HL-60/S4 (cell line): Measurements from ENCODE around the gene TRABD2B.

Experiments
- in situ Hi-C: fragments of 300-500 bp; cut with MboI; formaldehyde crosslinking; loops from 2 replicates; pipeline ENCODE4 v1.14.3; 2022; ENCODE audit warnings: low sequenced_read_pairs

Gene TRABD2B

GRCh38 chr1:47764461-47765046 is 232.6 kb downstream of the TRABD2B start:
- in situ Hi-C loops, result no loop called here

DNA sequence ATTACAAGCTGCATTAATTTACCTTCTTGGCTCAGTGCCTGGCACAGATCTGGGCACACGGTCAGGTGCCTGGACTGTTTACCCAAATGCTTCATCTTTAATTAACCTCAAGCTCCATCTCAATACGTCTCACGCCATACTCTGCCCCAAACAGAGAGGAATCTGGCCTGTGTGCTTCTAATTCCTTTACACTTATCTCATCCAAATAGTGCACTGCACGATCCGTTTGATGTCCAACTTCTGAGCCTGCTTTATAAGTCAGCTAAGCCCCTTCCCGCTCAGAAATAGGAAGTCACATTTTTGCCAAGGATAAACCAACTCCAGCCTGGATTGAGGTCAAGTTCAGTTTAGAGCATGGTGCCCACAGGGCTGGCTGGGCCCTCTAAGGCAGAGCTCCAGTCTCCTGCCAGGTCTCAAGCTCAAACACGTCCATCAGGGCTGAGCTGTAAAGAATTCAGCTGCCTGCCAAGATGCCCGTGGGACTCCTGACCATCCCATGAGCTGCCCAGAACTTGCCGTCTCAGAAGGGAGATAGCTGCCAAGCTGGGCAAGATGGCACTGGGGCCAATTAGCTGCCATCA is 233.5 kb downstream of the TRABD2B start:
- in situ Hi-C loops, result no loop called here

DNA sequence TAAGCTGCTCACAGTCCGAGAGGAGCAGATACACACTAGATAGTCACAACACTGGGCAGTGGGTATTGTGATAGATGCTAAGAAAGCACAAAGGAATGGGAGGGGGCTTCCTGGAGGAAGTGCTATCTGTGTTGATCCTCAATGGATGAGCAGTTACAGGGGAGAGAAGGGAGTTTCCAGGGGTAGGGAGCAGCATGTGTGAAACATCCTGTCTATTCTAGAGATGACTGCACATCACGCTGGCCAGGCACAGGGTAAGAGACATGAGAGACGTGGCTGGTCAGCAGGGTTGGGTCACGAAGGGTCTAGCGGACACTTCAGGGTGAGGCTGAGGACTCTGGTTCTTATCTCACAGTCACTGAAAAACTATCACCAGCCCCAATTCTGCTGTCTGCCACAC is 235.2 kb downstream of the TRABD2B start:
- in situ Hi-C loops, result no loop called here

DNA sequence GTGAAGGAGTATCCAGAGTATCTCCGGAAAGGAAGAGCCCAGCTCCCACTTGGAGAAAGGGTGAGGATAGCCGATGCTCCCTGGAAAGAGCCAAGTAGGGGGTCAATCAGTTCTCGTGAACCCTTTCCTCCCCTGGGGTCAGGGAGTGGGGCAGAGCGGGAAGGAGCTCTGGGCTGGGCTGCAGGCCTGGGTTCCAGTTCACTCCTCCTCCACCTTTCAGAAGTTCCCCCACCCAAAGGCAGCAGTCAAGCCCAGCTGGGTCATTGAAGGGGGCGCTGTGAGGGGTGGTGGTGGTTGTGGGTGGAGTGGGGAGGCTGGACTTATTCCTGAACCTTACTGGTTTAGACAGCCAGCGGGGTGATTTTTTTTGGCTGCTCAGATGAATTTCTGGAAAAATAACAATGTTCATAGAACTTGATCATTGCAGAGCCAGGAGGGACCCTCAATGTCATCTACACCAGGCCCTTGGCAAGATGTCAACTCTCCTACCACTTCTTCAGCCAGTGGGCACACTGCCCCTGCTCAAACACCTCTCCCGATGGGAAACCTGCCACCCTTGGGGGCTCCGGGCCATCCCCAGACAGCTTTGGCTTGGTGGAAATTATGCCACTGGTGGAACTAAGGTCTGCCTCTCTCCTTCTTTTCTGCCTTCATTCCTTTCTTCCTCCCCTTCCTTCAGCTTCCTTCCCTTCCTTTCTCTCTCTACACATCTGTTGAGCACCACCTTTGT is 235.8 kb downstream of the TRABD2B start:
- in situ Hi-C loops, result no loop called here

- in situ Hi-C loops, result no loop called here
Observed at GRCh38 chr1:47759936-47760629, 237.1 kb downstream of the TRABD2B start.

GRCh38 chr1:47759251-47759935 is 237.8 kb downstream of the TRABD2B start:
- in situ Hi-C loops, result no loop called here

- in situ Hi-C loops, result no loop called here
Observed at GRCh38 chr1:47758341-47759250, 238.6 kb downstream of the TRABD2B start.

DNA sequence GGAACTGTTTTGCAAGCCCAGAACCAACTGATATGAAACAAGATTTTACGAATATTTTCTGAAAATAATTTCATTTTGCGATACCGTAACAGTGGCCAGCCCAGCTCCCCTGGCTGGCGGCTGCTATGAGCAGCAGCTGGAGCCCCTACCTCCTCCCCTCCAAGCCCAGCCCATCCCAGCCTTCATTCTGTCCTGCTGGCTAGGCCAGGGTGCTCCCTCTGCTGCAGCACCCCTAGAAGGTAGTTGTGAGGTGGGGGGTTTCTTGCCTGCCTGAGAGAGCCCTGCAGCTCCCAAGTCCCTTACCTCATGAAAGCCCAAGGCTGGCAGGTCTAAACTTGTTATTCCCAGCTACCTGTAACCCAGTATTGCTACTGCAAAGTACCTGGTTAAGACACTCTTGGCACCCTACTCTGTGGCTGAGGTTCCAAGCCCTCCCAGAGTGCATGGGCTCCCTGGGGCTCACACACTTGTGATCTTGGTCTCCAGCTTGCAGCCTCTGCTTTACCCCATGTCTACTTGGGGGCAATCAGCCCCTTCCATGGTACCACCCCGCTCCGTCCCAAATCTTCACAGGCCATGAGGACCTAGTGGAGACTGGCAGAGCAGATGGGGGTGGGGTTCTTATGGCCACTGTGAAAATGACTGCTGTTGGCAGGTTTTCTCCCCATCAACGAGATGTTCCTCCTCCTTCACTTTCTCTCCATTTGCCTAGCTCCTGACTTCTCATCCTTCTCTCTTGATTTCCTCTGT is 239.8 kb downstream of the TRABD2B start:
- in situ Hi-C loops, result no loop called here

DNA sequence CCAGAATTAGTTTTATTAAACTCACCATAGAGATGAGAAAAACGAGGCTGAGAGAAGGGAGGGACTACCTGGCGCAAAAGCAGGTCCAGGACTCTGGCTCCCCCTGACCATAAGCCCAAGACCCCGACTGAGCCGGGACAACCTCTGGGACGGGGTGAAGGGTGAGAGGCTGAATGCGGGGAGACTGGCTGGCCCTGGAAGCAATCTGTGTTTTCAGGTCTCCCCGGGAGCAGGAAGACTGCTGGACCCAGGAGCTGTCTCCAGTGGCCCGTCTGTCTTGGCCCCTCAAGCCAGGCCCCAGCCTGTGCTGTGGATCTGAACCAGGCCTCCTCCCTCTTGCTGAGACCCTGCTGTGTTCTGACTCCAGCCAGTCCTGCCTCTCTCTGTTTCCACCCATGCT is 240.8 kb downstream of the TRABD2B start:
- in situ Hi-C loops, result no loop called here

DNA sequence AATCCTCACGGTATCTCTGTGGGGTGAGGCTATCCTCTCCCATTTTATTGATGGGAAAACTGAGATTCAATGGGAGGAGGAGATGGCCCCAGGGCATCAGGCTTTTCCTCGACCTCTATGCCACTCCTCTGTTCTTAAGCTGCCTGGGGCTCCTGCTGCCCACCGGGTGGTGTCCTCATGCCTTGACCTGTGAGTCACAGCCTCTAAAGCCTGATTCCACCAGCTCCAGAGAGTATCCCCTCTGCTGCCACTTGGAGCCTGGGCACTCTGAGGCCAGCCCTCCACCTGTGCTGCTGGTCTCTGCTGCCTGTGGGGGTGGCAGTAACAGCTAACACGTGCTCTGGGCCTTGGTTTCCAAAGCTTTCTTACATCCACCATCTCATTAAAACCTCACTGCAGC is 241.2 kb downstream of the TRABD2B start:
- in situ Hi-C loops, result no loop called here

- in situ Hi-C loops, result no loop called here
Observed at GRCh38 chr1:47755101-47755990, 241.8 kb downstream of the TRABD2B start.

DNA sequence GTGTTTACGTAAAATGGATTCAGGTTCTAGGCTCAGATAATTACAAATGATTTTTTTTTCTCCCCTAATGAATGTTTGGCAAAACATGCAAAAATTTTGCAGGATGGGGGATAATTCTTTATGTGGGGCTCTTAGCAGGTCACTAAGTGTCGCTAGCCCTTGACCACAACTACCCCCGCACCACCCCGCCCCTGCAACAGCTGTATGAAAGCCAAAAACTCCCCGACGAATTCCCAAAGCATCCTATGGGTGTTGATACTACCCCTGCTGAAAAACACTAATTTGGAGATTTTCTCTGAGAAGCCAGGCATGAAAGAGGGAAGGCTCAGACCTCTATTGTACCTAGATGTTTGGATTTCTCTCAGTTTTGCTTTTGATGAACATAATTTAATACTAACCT is 243.0 kb downstream of the TRABD2B start:
- in situ Hi-C loops, result no loop called here

GRCh38 chr1:47753808-47754207 is 243.4 kb downstream of the TRABD2B start:
- in situ Hi-C loops, result no loop called here

- in situ Hi-C loops, result no loop called here
Observed at GRCh38 chr1:47752559-47752958, 244.6 kb downstream of the TRABD2B start.

DNA sequence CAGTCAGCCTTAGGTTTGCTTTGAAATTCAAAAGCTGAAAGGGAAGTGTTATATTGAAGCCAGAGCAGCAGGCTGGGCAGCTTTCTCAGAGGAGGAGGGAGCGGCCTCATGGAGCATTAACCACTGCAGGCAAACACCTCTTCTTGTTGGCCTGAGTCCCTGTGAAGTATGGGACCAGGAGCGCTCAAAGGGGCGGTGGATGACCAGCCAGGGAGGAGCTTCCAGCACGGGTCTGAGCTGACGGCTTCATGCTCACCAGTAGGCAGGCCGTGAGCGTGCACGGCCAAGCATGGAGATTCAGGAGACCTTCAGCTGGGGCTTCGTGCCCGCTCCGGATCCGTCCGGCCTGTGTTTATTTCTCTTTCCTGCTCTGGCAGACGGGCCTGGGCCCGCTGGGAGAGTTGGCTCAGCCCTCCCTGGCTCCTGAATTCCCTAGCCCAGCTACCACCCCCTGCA is 245.2 kb downstream of the TRABD2B start:
- in situ Hi-C loops, result no loop called here

DNA sequence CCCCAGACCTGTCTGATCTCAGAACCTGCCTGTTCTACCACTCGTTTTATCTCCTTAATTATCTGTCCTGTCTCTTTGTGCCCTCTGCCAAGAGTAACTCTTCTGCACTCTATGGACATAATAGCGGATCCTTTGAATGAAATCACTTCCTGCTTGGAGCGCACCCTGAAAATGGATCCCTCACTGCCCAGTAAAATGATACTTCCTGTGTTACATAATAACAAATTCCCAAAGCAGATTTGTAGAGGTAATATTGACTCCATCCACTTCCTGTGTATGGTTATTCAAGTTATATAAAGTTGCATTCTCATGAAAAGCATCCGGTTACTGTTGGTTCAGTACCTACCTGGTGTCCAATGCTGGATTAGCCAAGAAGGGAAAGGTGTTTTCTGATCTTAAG is 246.0 kb downstream of the TRABD2B start:
- in situ Hi-C loops, result no loop called here

- in situ Hi-C loops, result no loop called here
Observed at GRCh38 chr1:47745715-47746609, 251.2 kb downstream of the TRABD2B start.
